Measurements from ENCODE around the gene HTT. TPM values are rescaled to one million over a fixed set of nuclear protein-coding genes. Genes with fewer than 3 reads are reported as not detected.

Gene HTT
- total and polyA plus RNA-seq, 2 of the 8 experiments (the other 6 are each of a cell fraction or from before 2014, with no cell fraction given) = 24.0 to 71.0 TPM

DNA sequence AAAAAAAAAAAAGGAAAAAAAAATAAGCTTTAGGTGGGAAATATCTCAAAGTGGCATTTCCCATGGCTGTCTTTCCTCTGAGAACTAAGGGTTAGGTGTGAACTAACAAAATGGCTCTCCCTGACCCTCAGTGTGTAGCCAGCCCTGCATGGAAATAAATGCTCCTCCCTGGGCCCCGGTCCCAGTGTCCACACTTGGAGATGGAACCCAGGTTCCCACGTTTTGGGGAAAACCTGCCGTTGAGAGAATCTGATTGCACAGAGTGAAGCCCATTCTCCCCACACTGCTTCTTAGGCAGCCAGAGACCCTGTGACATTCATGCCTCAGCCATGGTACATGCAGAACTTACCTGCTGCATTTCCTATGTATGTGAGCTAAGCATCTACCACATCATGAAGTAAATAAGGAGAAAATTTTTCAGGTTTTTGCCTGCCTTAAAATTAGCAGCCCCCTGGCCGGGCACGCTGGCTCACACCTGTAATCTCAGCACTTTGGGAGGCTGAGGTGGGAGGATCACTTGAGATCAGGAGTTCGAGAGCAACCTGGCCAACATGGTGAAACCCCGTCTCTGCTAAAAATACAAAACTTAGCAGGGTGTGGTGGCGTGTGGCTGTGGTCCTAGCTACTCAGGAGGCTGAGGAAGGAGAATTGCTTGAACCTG is 34.6 kb upstream of the HTT start:
- WGBS, 2 experiments (ENCODE audit: extremely low coverage in 1 of 2, insufficient coverage in 1 of 2, insufficient read length in 1 of 2, insufficient replicate concordance in 2 of 2, low coverage in 1 of 2, low lambda C conversion rate in 2 of 2, missing lambda C conversion rate in 1 of 2) = 82% methylated on average over 8 of the region's 8 CpGs; no CpG with 5 or more reads in 1 of the 2 experiments
- H3K27me3 ChIP-seq (replicated peaks in 1 of 4; ENCODE audit: control insufficient read depth in 3 of 4, extremely low read depth in 1 of 4, insufficient read depth in 3 of 4, low read length in 3 of 4) = peaks cover 0 to 7% (median 2%) of the 10 kb centered on the region in 4 experiments; a peak in 3 of 7 replicates
- H2AK5ac ChIP-seq (ENCODE audit: low read depth, low read length) = no peak overlapping the region
- no peak overlapping the region for H2BK15ac ChIP-seq (ENCODE audit: low read length)
- no peak overlapping the region for H4K8ac ChIP-seq (ENCODE audit: extremely low read depth, insufficient read depth, low read length)
- H2BK120ac ChIP-seq (replicated peaks; ENCODE audit: low read depth, low read length) = no peak overlapping the region
- H2AFZ ChIP-seq (ENCODE audit: low read length) = no peak overlapping the region
- H3K14ac ChIP-seq (ENCODE audit: insufficient read length) = no peak overlapping the region
- FAIRE-seq = no peak
- H3K4me3 ChIP-seq (ENCODE audit: extremely low read depth in 1 of 4, insufficient read depth in 2 of 4, low read depth in 3 of 4, low read length in 4 of 4) = no peak overlapping the region
- no peak overlapping the region for H2BK12ac ChIP-seq (ENCODE audit: low read depth, low read length)
- H3K9me3 ChIP-seq (ENCODE audit: insufficient read depth in 2 of 2, low read depth in 1 of 2, low read length in 1 of 2) = no peaks in the 10 kb centered on the region
- no peak overlapping the region for H3K56ac ChIP-seq (replicated peaks; ENCODE audit: insufficient read length, low read depth, low read length)
- no peaks in the 10 kb centered on the region for H4K20me1 ChIP-seq (replicated peaks in 1 of 2; ENCODE audit: control insufficient read depth in 1 of 2, insufficient read depth in 2 of 2, low read length in 2 of 2)
- H2BK20ac ChIP-seq (ENCODE audit: low read length) = no peak overlapping the region
- no peak overlapping the region for H3K23ac ChIP-seq (ENCODE audit: insufficient read length)
- H3K9ac ChIP-seq (replicated peaks in 1 of 4; ENCODE audit: extremely low read depth in 1 of 4, low read depth in 3 of 4, low read length in 3 of 4) = no peak overlapping the region
- TF ChIP-seq RBBP5 (IDR thresholded peaks at IDR 0.05; ENCODE audit: borderline replicate concordance, low read depth, low read length) (no peak), USF2 (IDR thresholded peaks at IDR 0.05; ENCODE audit: low read length) (no peak), NRF1 (IDR thresholded peaks at IDR 0.05; ENCODE audit: low read depth, low read length) (no peak), RXRA (IDR thresholded peaks at IDR 0.05; ENCODE audit: insufficient read depth, low read depth, low read length) (no peak), KDM4A (IDR thresholded peaks at IDR 0.05; ENCODE audit: low read depth, low read length, severe bottlenecking) (no peak), CTCF (IDR thresholded peaks at IDR 0.05; ENCODE audit: control extremely low read depth in 1 of 3, insufficient read depth in 1 of 3, low read depth in 1 of 3, low read length in 3 of 3) (no peak)
- ChIA-PET CTCF (ENCODE audit: partially characterized antibody) (interaction anchor here (0.6 to 12.5 kb wide), 4 partner anchors 8 to 61 kb away, joined by 3 to 89 read pairs (median 6); no protein-coding TSS in a partner anchor), POLR2A (ENCODE audit: partially characterized antibody) (no interaction called here)
- no peaks in the 10 kb centered on the region for H3K79me2 ChIP-seq (ENCODE audit: control insufficient read depth in 1 of 2, insufficient read depth in 2 of 2, low read length in 2 of 2)
- peaks cover 0 to 5% (median 0%) of the 10 kb centered on the region in 4 experiments; a peak in 4 of 7 replicates for H3K4me1 ChIP-seq (replicated peaks in 1 of 4; ENCODE audit: control insufficient read depth in 3 of 4, insufficient read depth in 4 of 4, low read length in 3 of 4)
- no peak overlapping the region for H3K4me2 ChIP-seq (ENCODE audit: insufficient read depth in 1 of 2, low read depth in 2 of 2, low read length in 2 of 2)
- H3K79me1 ChIP-seq (ENCODE audit: low read depth, low read length) = no peaks in the 10 kb centered on the region
- H2BK5ac ChIP-seq (ENCODE audit: low read depth, low read length) = no peak overlapping the region
- no peak for DNase-seq (ENCODE audit: low read depth in 1 of 2, low spot score in 2 of 2)
- no peak overlapping the region for H3K27ac ChIP-seq (ENCODE audit: low read depth, low read length)
- H4K5ac ChIP-seq (ENCODE audit: insufficient read length, low read depth, low read length) = no peak overlapping the region
- H3K18ac ChIP-seq (ENCODE audit: extremely low read depth, low read length) = no peak overlapping the region
- H4K91ac ChIP-seq (replicated peaks; ENCODE audit: insufficient read length, low read length) = no peak overlapping the region
- H3K36me3 ChIP-seq (ENCODE audit: control insufficient read depth in 2 of 4, insufficient read depth in 4 of 4, low read length in 3 of 4) = no peaks in the 10 kb centered on the region
- H3K4ac ChIP-seq (replicated peaks; ENCODE audit: insufficient read length, low read depth, low read length) = no peak overlapping the region
- H3K23me2 ChIP-seq (ENCODE audit: low read depth, low read length) = no peaks in the 10 kb centered on the region
